HG02642 (cell line): Measurements from ENCODE around the gene CBLL1.
A peak's percentile ranks its signal among the peaks of the same experiment; 100 is the strongest.

Source experiments
- ATAC-seq: cut with Tn5 transposase; IDR thresholded peaks from one replicate; pipeline ENCODE4 v1.9.1; 2021; ENCODE audit warnings: mild to moderate bottlenecking; ENCODE audit not compliant: unreplicated experiment, poor library complexity

CBLL1 gene

DNA sequence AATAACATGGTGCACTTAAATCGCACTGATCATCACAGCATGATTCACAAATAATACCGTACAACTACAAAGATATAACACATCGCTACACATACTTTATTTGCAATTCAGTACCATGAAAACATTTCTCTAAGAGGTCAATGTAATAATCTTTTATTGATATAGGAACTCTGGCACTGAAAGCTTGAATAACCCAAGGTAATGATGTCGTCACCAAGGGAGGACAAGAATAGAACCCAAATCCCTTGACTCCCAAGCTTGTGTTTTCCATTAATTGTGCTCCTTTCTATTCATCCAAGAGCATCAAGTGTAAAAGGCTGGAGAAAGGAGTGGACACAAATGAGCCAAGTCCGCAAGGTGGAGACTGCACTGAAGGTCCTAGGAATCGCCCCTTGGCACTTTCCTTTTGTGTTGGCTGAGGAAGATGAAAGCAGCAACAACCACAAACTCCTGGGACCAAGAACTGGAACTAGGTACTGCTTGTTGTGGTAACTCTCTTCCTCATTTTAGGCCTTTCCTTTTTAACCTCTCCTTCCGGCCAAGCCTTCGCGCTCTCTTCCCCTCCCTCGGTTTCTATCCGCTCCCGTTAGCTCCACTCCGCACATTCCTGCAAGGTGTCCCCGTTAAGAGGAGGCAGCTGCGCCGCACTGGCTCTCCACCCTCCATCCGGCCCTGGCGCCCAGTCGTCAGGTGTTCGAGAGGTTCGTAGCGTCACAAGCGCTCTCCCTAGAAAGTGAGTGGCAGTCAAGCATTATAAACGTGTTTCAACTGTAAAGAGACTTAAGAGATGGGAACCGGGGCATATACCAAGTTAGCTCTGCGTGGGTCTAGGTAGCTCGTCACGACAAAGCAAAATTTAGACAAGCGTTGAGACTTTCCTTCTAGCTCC lies 1.0 kb upstream of the CBLL1 start:
- ATAC-seq: peak; percentile 42

DNA sequence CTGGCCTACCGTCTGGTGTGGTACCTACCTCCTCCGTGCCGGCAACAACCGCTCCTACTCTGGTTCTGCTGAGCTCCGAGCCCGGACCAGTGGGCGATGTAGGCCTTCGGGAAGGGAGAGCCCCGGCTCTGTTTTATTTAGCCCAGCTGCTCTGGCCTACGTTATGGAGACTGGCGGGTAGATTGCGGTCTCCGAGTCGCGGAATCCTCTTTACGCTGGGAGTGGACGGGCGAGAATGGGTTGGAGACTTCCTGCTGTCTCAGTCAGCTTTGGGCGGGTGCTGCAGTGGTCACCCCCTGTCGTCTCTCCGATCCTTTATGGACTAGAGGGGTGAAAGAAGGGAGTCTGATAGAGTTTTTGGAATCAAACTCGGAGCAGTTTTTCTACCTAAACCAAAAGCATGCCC lies 406 bp downstream of the CBLL1 start:
- ATAC-seq: peak; percentile 42

DNA sequence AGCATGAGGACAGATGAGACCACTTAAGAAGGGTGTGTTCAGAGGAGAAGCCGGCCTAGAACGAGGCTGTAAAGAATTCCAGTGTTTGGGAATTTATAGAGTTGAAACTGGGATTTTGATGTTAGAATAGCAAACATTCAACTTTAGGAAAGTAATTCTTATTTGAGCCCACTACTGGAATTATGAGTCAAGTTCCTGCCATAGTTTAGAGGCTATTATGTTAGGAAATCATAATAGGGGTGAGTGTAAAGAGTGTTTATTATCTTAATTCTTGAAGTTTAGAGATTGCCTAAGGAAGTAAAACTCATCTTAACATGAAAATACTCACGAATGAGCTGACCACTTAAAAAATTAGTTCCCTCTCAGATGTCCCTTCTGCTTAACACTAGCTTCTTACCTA lies 2.1 kb downstream of the CBLL1 start:
- no peak for ATAC-seq

DNA sequence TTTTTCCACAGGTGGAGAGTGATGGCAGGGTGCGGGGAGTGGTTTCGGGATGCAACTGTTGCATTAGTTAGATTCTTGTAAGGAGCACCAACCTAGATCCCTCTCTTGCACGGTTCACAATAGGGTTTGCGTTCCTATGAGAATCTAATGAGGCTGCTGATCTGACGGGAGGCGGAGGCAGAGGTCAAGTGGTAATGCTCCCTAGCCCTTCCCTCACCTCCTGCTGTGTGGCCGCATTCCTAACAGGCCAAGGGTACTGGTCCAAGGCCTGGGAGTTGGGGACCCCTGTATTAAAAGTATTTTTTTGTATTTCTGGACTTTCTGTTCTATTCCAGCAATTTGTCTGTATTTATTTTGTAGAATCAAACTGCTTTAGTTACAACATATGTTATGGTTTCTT lies 7.2 kb downstream of the CBLL1 start:
- no peak for ATAC-seq

DNA sequence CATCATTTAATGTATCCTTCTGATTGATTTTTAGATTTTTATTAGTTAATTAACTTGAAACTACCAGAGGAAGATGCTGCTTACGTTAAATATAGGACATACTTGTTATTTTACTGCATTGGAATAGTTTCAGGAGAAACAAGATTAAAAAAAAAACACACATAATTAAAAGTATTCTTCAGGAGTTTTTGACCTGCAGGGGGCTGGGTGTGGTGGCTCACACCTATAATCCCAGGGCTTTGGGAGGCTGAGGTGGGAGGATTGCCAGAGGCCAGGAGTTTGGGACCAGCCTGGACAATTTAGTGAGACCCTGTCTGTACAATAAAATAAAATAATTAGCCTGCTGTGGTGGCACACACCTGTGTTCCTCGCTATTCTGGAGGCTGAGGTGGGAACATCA lies 10.7 kb downstream of the CBLL1 start:
- no peak for ATAC-seq

DNA sequence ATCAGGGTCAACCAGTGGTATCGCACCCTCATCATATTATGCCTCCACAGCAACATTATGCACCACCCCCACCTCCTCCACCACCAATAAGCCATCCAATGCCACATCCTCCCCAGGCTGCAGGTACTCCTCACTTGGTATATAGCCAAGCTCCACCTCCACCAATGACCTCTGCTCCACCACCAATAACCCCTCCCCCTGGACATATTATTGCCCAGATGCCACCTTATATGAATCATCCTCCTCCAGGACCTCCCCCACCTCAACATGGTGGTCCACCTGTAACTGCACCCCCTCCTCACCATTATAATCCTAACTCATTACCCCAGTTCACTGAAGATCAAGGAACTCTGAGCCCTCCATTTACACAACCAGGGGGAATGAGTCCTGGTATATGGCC lies 14.7 kb downstream of the CBLL1 start:
- ATAC-seq: no peak

DNA sequence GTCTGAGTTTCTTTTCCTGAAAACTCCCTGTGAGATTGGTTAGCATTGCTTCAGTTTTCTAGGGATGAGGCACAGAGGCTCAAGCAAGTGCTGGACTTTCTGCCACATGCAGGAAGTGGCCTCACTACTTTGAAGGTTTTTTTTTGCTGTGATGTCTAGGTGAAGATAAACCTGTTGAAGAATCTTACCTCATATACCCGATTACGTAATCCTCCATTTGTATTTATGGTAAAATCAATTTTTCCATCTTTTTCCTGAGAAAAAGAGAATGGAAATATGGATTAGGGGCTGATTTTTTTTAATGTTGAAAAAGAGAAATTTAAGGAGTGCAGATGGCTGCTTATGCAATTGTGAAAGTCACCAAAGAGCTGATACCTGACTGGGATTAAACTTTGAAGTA lies 23.4 kb downstream of the CBLL1 start:
- ATAC-seq: no peak

DNA sequence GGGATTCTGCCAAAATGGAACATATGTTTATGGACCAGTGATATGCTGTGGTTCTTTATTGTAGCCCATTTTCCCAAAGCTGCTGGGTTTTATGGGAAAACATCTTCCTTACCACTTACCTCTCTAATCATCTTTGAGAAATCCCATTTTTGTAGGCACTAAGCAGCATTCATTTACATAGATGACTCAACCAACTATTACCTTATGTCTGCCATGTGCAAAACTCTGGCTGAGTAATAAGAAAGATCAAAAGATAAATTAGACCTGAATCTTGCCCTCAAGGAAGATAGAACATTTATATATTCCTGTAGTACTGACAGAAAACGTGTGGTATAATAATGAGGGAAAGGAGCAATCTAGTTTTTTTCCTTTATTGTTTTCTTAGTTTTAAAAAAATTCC lies 24.3 kb downstream of the CBLL1 start:
- no peak for ATAC-seq

DNA sequence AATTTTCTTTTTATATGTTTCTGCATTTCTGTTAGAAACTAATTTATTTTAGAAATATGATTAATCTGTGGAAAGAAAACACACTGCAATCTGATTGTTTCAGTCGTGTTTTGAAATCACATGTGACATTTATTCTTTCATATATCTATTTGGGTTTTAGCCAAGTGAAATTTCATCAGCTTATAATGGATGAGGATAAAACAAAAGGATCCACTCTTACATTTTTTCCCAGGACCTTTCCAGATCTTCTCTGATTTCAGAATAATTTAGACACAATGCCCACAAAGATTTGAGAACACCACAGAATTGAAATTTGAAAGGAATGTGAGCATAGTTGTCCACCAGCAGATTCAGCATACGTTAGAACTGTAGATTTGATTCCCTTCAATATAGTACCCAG lies 29.1 kb downstream of the CBLL1 start:
- ATAC-seq: no peak

DNA sequence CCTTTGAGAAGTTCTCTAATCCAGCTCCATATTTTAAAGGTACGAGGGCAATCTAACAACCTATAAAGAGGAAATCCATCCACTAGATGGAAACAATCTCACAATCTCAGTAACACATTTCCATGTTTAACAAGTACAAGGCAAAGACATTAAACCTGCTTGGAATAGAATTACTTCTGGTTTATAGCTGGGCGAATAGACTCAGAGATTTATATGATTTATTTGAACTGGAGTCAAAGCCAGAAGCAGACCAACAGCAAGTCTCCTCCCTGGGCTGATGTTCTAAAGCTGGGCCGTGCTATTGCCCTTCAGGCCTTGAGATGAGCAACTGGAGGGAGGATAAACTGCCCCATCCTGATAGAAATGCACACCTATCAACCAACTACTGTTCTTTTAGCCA lies 33.8 kb downstream of the CBLL1 start:
- ATAC-seq: no peak

DNA sequence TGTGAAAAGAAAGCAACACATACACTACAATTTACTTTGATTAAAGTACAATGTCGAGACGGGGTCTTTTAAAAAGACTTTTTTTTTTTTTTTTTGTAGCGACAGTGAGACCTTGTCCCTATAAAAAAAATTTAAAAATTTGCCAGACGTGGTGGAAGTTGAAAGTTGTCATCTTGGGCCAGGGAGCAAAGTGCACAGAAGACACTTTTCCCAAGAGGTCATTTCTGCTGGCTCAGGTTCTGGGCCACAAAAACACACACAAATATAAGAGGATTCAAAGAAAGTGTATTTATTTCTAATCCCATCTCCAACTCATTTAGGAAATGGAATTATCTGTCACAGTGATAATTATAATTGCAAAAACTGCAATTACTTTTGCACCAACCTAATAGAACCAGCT lies 34.3 kb downstream of the CBLL1 start:
- no peak for ATAC-seq

DNA sequence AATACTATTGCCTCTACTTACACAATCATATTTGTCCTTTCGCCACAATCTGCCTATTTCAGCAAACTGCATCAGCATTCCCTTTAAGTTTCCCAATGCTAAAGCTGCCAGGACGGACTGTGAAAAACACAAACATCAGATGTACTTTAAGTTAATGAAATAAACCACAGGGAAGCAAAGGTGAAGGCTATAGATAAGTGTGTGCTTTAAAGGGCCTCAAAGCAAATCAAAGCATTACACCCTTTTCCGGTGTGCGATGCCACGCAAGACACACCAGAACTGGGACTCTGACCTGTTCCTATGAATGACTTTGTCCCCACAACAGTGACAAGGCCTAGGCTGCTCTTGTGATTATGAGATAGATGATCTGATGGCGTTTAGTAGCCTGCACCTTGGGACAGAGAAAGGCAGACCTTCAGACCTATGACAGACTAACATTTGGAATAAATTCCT lies 35.7 kb downstream of the CBLL1 start:
- no peak for ATAC-seq

DNA sequence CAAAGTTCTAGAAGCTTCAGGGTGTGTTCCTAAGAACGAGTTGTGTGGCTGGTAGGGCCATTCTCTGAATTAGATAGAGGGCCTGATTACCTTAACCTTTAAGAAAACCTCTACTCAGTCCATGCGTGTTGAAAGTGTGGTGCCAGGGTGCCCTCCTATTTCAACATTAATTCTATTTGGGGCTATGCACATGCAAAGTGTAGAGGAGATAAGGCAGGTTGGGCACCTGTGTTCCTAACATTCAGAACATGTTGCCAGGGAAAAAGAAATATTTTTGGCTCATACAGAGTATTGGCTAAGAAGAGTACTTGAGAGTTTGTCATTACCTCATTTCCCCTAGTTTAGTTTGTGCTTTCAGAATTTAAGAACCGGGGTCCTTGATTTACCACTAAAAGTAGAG lies 38.4 kb downstream of the CBLL1 start:
- ATAC-seq: no peak

DNA sequence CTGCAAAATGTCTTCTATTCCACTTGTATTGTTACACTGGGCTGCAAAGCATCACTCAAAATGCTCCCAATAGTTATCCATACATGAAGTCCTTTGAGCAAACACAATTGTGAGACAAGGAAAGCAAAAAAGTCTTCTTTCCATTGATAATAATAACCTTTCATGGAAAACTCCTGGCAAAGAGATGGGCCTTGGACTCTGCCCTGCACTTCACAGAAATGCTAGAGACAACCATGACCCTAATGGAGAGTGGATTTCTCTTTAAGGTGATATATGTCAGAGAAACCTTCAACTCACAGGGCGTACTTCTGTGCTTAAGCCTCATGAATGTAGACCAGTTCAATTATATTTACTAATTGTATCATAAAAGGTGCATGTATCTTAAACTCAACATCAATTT lies 39.7 kb downstream of the CBLL1 start:
- no peak for ATAC-seq

DNA sequence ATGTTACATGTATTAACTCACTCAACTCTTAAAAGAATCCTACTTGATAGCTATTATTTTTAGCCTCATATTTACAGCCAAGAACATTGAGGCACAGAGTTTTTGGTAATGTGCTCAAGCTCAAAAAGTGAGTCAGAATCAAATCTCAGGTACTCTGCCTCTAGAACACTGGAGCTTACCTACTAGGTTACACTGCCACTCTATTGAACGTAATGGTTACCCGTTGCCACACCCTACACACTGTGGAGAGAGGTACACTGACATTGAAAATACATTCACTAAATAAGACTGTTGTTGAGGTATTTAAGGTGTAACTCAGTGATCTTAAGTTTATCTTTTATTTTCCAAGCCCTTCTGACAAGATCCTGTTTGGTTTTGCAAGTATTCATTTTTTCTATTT lies 41.2 kb downstream of the CBLL1 start:
- no peak for ATAC-seq

DNA sequence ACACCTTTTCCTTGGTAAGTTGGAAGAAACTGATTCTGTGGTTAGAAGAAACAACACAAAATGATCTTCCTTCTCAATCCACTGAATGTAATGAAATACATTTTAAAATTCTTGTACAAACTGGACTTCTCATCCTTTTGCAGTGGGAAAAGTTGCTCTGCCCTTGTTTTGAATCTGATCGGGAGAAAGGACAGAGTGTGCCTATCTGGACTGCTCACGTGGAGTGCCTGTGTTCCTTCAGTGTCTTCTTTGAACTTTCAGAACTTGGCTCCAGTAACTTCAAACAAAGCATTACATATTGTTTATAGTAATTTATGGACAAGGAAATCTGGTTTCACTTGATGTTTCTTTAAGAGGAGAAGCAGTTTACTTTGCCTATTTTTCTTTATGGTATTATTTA lies 42.0 kb downstream of the CBLL1 start:
- no peak for ATAC-seq

DNA sequence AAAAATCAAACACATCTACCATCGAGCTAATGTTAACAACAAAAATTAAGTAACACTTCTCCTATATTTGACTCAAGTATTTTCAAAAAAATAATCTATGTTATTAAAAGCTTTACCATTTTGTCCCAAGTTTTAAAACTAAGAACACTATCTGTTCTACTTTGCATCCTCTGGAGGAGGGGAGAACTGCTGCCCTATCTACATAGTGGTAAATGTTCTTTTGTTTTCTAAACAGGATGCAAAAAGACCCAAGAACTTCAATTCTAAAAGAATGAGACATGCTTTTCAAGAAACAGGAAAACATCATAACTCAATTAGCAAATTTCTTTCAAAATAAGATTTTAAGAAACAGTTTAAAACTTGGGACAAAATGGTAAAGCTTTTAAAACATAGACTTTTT lies 44.3 kb downstream of the CBLL1 start:
- ATAC-seq: no peak

DNA sequence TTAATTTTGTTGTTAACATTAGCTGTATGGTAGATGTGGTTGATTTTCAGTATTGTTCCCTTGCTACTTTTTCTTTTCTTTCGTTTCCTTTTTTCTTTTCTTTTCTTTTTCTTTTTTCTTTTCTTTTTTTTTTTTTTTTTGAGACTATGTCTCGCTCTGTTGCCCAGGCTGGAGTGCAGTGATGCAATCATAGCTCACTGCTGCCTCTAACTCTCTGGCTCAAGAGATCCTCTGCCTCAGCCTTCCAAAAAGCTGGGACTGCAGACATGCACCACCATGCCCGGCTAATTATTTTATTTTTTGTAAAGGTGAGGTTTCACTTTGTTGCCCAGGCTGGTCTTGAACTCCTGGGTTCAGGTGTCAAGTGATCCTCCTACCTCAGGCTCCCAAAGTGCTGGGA lies 44.7 kb downstream of the CBLL1 start:
- ATAC-seq: no peak

DNA sequence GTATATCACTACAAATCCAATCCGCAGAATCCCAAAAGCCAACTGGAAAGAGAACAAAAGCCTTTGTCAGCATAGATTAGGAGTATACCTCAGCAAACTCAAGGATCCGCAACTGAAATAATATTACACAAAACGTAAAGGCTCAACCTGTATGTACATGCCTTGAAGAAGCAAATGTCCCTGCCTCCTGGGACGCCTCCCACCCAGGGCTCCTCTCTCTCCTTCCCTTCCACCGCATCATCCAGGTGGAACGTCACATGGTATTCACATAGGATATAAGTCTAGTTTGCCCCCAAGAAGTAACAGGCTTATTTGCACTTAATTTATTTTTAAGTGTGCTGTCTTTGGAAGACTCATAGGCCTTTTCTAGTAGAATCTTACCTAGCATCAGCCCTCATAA lies 45.7 kb downstream of the CBLL1 start:
- no peak for ATAC-seq

DNA sequence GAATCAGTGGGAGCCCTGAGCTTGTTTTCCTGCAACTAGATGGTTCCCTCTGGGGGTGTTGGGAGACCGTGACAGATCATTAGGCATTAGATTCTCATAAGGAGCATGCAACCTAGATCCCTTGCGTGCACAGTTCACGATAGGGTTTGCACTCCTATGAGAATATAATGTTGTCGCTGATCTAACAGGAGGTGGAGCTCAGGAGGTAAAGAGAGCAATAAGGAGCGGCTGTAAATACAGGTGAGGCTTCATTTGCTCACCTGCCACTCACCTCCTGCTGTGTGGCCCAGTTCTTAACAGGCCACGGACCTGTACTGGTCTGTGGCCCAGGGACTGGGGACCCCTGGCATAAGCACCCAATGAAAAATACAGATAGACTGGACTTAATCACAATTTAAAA lies 48.4 kb downstream of the CBLL1 start:
- ATAC-seq: no peak

DNA sequence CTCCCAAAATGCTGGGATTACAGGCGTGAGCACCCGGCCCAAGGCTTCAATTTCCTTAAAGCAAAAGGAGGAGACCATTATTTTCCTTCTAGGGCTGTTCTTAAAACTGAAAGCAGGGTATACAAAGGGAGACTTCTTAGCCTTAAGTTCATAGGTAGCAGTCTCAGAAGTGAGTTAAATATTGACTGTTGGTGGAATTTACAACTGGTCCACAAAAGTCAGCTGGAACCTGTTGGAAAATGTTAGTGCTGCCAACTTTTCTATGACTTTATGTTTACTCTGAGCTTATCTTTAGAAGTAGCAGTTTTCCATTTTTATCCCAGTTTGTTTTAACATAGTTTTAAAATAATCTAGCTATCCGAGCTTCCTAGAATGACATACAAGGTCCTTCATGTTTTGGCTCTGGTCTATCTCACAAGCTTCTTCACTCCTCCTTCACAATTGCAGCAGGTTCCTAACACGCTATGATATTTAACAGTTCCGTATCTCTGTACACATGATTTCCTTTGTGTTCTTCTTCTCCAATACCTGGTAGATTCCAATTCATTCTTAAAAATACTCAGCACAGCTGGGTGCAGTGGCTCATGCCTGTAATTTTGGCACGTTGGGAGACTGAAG lies 55.8 kb downstream of the CBLL1 start:
- ATAC-seq: no peak

DNA sequence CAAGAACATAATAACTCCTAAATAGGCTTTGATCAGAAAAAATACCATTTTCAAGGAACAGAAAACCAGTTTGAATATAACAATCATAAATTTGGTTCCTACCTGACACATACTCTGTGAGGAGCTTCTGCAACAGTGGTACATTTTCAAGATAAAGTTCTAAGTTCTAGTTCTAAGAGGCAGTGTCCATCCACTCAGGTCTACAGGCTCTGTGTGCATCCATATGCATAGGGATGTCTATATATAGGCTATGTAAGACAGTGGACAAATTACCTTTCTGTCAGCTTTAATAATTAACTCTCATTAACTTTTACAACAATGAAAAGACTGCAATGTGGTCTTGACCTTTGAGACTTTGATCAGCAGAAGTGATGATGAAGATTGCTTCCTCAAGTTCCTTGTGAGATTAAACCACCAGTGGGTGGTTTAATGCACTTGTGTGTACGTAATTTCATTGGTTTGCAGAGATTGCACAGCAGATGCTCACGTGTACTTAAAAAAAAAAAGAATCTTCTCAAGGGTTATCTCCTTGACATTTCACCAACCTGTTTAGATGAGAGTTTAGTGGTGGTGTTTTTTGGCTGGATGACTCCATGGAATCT lies 59.2 kb downstream of the CBLL1 start, which contains the start of gene SLC26A3:
TSS of gene SLC26A3 (minus strand) at position 215 of the 602 bp plus-strand sequence. CDS start 8,714 bp downstream, outside the sequence.
- ATAC-seq: no peak
